ENCODE results near the gene PACRG.

- TF ChIP-seq REST (IDR thresholded peaks at IDR 0.05; ENCODE audit: borderline replicate concordance): no peak
- TF ChIP-seq, protein P1, sequence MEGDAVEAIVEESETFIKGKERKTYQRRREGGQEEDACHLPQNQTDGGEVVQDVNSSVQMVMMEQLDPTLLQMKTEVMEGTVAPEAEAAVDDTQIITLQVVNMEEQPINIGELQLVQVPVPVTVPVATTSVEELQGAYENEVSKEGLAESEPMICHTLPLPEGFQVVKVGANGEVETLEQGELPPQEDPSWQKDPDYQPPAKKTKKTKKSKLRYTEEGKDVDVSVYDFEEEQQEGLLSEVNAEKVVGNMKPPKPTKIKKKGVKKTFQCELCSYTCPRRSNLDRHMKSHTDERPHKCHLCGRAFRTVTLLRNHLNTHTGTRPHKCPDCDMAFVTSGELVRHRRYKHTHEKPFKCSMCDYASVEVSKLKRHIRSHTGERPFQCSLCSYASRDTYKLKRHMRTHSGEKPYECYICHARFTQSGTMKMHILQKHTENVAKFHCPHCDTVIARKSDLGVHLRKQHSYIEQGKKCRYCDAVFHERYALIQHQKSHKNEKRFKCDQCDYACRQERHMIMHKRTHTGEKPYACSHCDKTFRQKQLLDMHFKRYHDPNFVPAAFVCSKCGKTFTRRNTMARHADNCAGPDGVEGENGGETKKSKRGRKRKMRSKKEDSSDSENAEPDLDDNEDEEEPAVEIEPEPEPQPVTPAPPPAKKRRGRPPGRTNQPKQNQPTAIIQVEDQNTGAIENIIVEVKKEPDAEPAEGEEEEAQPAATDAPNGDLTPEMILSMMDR (IDR thresholded peaks at IDR 0.05; ENCODE audit: poor library complexity, severe bottlenecking): no peak
- no peak for TF ChIP-seq TAF1 (IDR thresholded peaks at IDR 0.05; ENCODE audit: low read depth)
- no peak for TF ChIP-seq POLR2AphosphoS5 (IDR thresholded peaks at IDR 0.05)
- no peak for TF ChIP-seq EZH2 (IDR thresholded peaks at IDR 0.05; ENCODE audit: borderline replicate concordance, insufficient read depth, low read length, poor library complexity, severe bottlenecking)
- no peak for TF ChIP-seq EP300 (conservative IDR thresholded peaks at IDR 0.05; ENCODE audit: poor library complexity, severe bottlenecking)
- TF ChIP-seq SMC3 (conservative IDR thresholded peaks at IDR 0.05; ENCODE audit: poor library complexity): no peak
- TF ChIP-seq RAD21 (conservative IDR thresholded peaks at IDR 0.05): no peak
- TF ChIP-seq MXI1 (conservative IDR thresholded peaks at IDR 0.05; ENCODE audit: poor library complexity, severe bottlenecking): no peak
Measured at GRCh38 chr6:163243083-163243482, 515.3 kb downstream of the PACRG start.

Data from neural cell (in vitro differentiated cells).